Measurements from ENCODE around the gene YWHAG. TPM values are rescaled to one million over a fixed set of nuclear protein-coding genes. Genes with fewer than 3 reads are reported as not detected.
A peak's percentile ranks its signal among the peaks of the same experiment; 100 is the strongest.

Gene YWHAG
- total and polyA plus RNA-seq, 2 of the 13 experiments (the other 11 are each of a cell fraction or from before 2014, with no cell fraction given), result 36.9 to 67.5 TPM

DNA sequence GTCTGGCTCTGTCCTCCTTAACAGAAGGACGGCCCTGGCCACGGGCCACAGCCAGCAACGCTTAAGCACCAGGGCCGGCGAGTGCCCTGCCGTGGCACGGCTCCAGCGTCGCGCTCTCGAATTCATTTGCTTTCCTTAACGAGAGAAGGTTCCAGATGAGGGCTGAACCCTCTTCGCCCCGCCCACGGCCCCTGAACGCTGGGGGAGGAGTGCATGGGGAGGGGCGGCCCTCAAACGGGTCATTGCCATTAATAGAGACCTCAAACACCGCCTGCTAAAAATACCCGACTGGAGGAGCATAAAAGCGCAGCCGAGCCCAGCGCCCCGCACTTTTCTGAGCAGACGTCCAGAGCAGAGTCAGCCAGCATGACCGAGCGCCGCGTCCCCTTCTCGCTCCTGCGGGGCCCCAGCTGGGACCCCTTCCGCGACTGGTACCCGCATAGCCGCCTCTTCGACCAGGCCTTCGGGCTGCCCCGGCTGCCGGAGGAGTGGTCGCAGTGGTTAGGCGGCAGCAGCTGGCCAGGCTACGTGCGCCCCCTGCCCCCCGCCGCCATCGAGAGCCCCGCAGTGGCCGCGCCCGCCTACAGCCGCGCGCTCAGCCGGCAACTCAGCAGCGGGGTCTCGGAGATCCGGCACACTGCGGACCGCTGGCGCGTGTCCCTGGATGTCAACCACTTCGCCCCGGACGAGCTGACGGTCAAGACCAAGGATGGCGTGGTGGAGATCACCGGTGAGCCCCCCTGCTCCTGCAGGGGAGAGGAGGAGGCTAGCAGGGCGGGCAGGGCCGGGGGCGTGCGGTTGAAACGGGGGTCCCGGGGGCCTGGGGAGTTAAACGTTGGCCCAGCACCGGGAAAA lies 56.2 kb downstream of the YWHAG start, which contains the start of gene HSPB1 (continued):
- TF ChIP-seq ZSCAN9 (CRISPR knock-in tag; IDR thresholded peaks at IDR 0.05; ENCODE audit: borderline replicate concordance) (0 out of 2 replicates have a peak, but pooled peaks have one; percentile 31), ZNF709 (CRISPR knock-in tag; IDR thresholded peaks at IDR 0.05) (peak; percentile 36; the same call in 1 of the 2 replicates), ZSCAN25 (CRISPR knock-in tag; IDR thresholded peaks at IDR 0.05) (peak; percentile 19; the same call in 1 of the 2 replicates), TBX2 (CRISPR knock-in tag; IDR thresholded peaks at IDR 0.05; ENCODE audit: borderline replicate concordance) (peak; percentile 57; the same call in 1 of the 2 replicates), ZNF550 (CRISPR knock-in tag; IDR thresholded peaks at IDR 0.05; ENCODE audit: borderline replicate concordance) (0 out of 2 replicates have a peak, but pooled peaks have one; percentile 30), SIX4 (CRISPR knock-in tag; IDR thresholded peaks at IDR 0.05) (peak; percentile 29; the same call in 1 of the 2 replicates), ZBTB20 (CRISPR knock-in tag; IDR thresholded peaks at IDR 0.05; ENCODE audit: borderline replicate concordance, low read depth) (peak; percentile 56; the same call in 1 of the 2 replicates), ZNF329 (CRISPR knock-in tag; IDR thresholded peaks at IDR 0.05; ENCODE audit: low read depth) (0 out of 2 replicates have a peak, but pooled peaks have one; percentile 69), RAD21 (CRISPR knock-in tag; IDR thresholded peaks at IDR 0.05) (no peak), ZNF256 (CRISPR knock-in tag; conservative IDR thresholded peaks at IDR 0.05) (no peak), SOX6 (IDR thresholded peaks at IDR 0.05) (no peak), SOX6 (CRISPR knock-in tag; IDR thresholded peaks at IDR 0.05) (peak; percentile 36; the same call in 1 of the 2 replicates), ZNF546 (CRISPR knock-in tag; conservative IDR thresholded peaks at IDR 0.05) (peak; percentile 46; the same call in 1 of the 2 replicates), ZSCAN31 (CRISPR knock-in tag; IDR thresholded peaks at IDR 0.05; ENCODE audit: low read depth) (0 out of 2 replicates have a peak, but pooled peaks have one; percentile 33), ZNF484 (CRISPR knock-in tag; IDR thresholded peaks at IDR 0.05; ENCODE audit: borderline replicate concordance, low read depth) (no peak), SP5 (CRISPR knock-in tag; IDR thresholded peaks at IDR 0.05; ENCODE audit: borderline replicate concordance, low read depth) (peak; percentile 81; the same call in 1 of the 2 replicates), ZIK1 (CRISPR knock-in tag; IDR thresholded peaks at IDR 0.05; ENCODE audit: borderline replicate concordance, low read depth) (peak; percentile 90), ZSCAN20 (CRISPR knock-in tag; IDR thresholded peaks at IDR 0.05; ENCODE audit: borderline replicate concordance) (peak; percentile 88; the same call in 1 of the 2 replicates), ZNF354B (CRISPR knock-in tag; IDR thresholded peaks at IDR 0.05) (no peak), ZNF768 (CRISPR knock-in tag; IDR thresholded peaks at IDR 0.05) (0 out of 2 replicates have a peak, but pooled peaks have one; percentile 17), ZNF619 (CRISPR knock-in tag; IDR thresholded peaks at IDR 0.05) (peak; percentile 71; the same call in 1 of the 2 replicates), MEF2D (CRISPR knock-in tag; IDR thresholded peaks at IDR 0.05) (peak; percentile 70), JUND (CRISPR knock-in tag; IDR thresholded peaks at IDR 0.05) (peak; percentile 28; the same call in 1 of the 2 replicates)
- TF ChIP-seq, protein P1, sequence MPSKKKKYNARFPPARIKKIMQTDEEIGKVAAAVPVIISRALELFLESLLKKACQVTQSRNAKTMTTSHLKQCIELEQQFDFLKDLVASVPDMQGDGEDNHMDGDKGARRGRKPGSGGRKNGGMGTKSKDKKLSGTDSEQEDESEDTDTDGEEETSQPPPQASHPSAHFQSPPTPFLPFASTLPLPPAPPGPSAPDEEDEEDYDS (CRISPR knock-in tag; IDR thresholded peaks at IDR 0.05), result peak; percentile 79; the same call in 1 of the 2 replicates
- TF ChIP-seq, protein P2, sequence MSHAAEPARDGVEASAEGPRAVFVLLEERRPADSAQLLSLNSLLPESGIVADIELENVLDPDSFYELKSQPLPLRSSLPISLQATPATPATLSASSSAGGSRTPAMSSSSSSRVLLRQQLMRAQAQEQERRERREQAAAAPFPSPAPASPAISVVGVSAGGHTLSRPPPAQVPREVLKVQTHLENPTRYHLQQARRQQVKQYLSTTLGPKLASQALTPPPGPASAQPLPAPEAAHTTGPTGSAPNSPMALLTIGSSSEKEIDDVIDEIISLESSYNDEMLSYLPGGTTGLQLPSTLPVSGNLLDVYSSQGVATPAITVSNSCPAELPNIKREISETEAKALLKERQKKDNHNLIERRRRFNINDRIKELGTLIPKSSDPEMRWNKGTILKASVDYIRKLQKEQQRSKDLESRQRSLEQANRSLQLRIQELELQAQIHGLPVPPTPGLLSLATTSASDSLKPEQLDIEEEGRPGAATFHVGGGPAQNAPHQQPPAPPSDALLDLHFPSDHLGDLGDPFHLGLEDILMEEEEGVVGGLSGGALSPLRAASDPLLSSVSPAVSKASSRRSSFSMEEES (CRISPR knock-in tag; IDR thresholded peaks at IDR 0.05), result 0 out of 2 replicates have a peak, but pooled peaks have one; percentile 18
- TF ChIP-seq, protein P3, sequence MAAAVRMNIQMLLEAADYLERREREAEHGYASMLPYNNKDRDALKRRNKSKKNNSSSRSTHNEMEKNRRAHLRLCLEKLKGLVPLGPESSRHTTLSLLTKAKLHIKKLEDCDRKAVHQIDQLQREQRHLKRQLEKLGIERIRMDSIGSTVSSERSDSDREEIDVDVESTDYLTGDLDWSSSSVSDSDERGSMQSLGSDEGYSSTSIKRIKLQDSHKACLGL (CRISPR knock-in tag; IDR thresholded peaks at IDR 0.05), result 0 out of 2 replicates have a peak, but pooled peaks have one; percentile 29
- TF ChIP-seq, protein P4, sequence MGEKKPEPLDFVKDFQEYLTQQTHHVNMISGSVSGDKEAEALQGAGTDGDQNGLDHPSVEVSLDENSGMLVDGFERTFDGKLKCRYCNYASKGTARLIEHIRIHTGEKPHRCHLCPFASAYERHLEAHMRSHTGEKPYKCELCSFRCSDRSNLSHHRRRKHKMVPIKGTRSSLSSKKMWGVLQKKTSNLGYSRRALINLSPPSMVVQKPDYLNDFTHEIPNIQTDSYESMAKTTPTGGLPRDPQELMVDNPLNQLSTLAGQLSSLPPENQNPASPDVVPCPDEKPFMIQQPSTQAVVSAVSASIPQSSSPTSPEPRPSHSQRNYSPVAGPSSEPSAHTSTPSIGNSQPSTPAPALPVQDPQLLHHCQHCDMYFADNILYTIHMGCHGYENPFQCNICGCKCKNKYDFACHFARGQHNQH (CRISPR knock-in tag; IDR thresholded peaks at IDR 0.05), result peak; percentile 81
